Fibroblast of lung (primary cell): ENCODE results near the gene BBIP1.

Experiments used
- CTCF ChIP-seq, 2 donors: IDR thresholded peaks in 1 of 2; conservative IDR thresholded peaks in 1 of 2; 1 replicate in 1 of 2; 2 replicates in 1 of 2; pipeline ENCODE4 v1.5.1; 2011 to 2012; ENCODE audit warnings: low read length in 2 of 2, control low read depth in 1 of 2, inconsistent platforms in 1 of 2, low read depth in 1 of 2, mild to moderate bottlenecking in 1 of 2
- EZH2 ChIP-seq: IDR thresholded peaks from 2 replicates; pipeline ENCODE4 v1.5.1; 2012; ENCODE audit warnings: low read length, control low read depth, mild to moderate bottlenecking; ENCODE audit errors: missing control alignments

- TF ChIP-seq CTCF (conservative IDR thresholded peaks at IDR 0.05 in 1 of 2, IDR thresholded peaks at IDR 0.05 in 1 of 2; ENCODE audit: low read depth in 1 of 2, low read length in 2 of 2) (no peak), EZH2 (no peak)
Observed at GRCh38 chr10:110916554-110917346, 2.2 kb downstream of the BBIP1 start.
